ENCODE measurements around the gene SPACA5B.
"Not testable (repeated sequence)": the region's sequence is repeated elsewhere in the genome, so short reads cannot be mapped to it uniquely, and the experiment has no call there.

The SPACA5B gene

GRCh38 chrX:48130326-48130725, at the start of gene SPACA5B:
SPACA5B (plus strand) TSS chrX:48130626; CDS start chrX:48130688, 62 bp downstream.
- H3K9me3 Mint-ChIP-seq, H3K27me3 Mint-ChIP-seq: not testable (repeated sequence)

GRCh38 chrX:48083212-48083611, 47.2 kb upstream of the SPACA5B start:
- no peak overlapping the region for H3K4me3 Mint-ChIP-seq
- DNase-seq (ENCODE audit: low spot score in 2 of 2) (peak in 1 of 2 donors; percentile 10), ATAC-seq (replicated peaks; ENCODE audit: extremely low read depth, poor library complexity, severe bottlenecking) (peak; percentile 43)
- no peaks in the 10 kb centered on the region for H3K36me3 Mint-ChIP-seq (ENCODE audit: insufficient read depth)
- H3K27me3 Mint-ChIP-seq, result no peaks in the 10 kb centered on the region
- no peaks in the 10 kb centered on the region for H3K9me3 Mint-ChIP-seq
- no peaks in the 10 kb centered on the region for H3K4me1 Mint-ChIP-seq
- H3K27ac Mint-ChIP-seq (ENCODE audit: low read depth), result no peak overlapping the region

More at GRCh38 chrX:48130326-48130725, at the start of gene SPACA5B:
- H3K27ac Mint-ChIP-seq (ENCODE audit: low read depth); DNase-seq (ENCODE audit: low spot score in 2 of 2); H3K36me3 Mint-ChIP-seq (ENCODE audit: insufficient read depth); H3K4me1 Mint-ChIP-seq; ATAC-seq (replicated peaks; ENCODE audit: extremely low read depth, poor library complexity, severe bottlenecking); H3K4me3 Mint-ChIP-seq: not testable (repeated sequence)

GRCh38 chrX:48083706-48084105, 46.7 kb upstream of the SPACA5B start:
- Mint-ChIP-seq H3K36me3 (ENCODE audit: insufficient read depth) (no peaks in the 10 kb centered on the region), H3K4me3 (no peak overlapping the region), H3K4me1 (no peaks in the 10 kb centered on the region), H3K27ac (ENCODE audit: low read depth) (no peak overlapping the region), H3K9me3 (no peaks in the 10 kb centered on the region), H3K27me3 (no peaks in the 10 kb centered on the region)
- ATAC-seq (replicated peaks; ENCODE audit: extremely low read depth, poor library complexity, severe bottlenecking) (no peak), DNase-seq (ENCODE audit: low spot score in 2 of 2) (no peak)

- no peak for DNase-seq (ENCODE audit: low spot score in 2 of 2)
- H3K4me1 Mint-ChIP-seq, result no peaks in the 10 kb centered on the region
- no peaks in the 10 kb centered on the region for H3K9me3 Mint-ChIP-seq
- H3K27ac Mint-ChIP-seq (ENCODE audit: low read depth), result no peak overlapping the region
- no peak overlapping the region for H3K4me3 Mint-ChIP-seq
- H3K36me3 Mint-ChIP-seq (ENCODE audit: insufficient read depth), result no peaks in the 10 kb centered on the region
- ATAC-seq (replicated peaks; ENCODE audit: extremely low read depth, poor library complexity, severe bottlenecking), result no peak
- H3K27me3 Mint-ChIP-seq, result no peaks in the 10 kb centered on the region
Observed at GRCh38 chrX:48086082-48086481, 44.3 kb upstream of the SPACA5B start.

- no peak for DNase-seq (ENCODE audit: low spot score in 2 of 2)
Observed at GRCh38 chrX:48090123-48090522, 40.3 kb upstream of the SPACA5B start.

GRCh38 chrX:48092558-48092957, 37.9 kb upstream of the SPACA5B start:
- not testable (repeated sequence) for DNase-seq (ENCODE audit: low spot score in 2 of 2); H3K27ac Mint-ChIP-seq (ENCODE audit: low read depth); H3K36me3 Mint-ChIP-seq (ENCODE audit: insufficient read depth); H3K9me3 Mint-ChIP-seq; H3K4me1 Mint-ChIP-seq; H3K4me3 Mint-ChIP-seq; ATAC-seq (replicated peaks; ENCODE audit: extremely low read depth, poor library complexity, severe bottlenecking); H3K27me3 Mint-ChIP-seq

More at GRCh38 chrX:48090123-48090522, 40.3 kb upstream of the SPACA5B start:
- Mint-ChIP-seq H3K27me3 (no peaks in the 10 kb centered on the region), H3K36me3 (ENCODE audit: insufficient read depth) (no peaks in the 10 kb centered on the region), H3K4me3 (no peak overlapping the region), H3K9me3 (no peaks in the 10 kb centered on the region), H3K27ac (ENCODE audit: low read depth) (no peak overlapping the region), H3K4me1 (no peaks in the 10 kb centered on the region)
- ATAC-seq (replicated peaks; ENCODE audit: extremely low read depth, poor library complexity, severe bottlenecking), result no peak

GRCh38 chrX:48101443-48101842, 29.0 kb upstream of the SPACA5B start:
- H3K27ac Mint-ChIP-seq (ENCODE audit: low read depth), result no peak overlapping the region
- H3K36me3 Mint-ChIP-seq (ENCODE audit: insufficient read depth), result peaks cover 3% of the 10 kb centered on the region
- H3K9me3 Mint-ChIP-seq, result no peaks in the 10 kb centered on the region
- H3K27me3 Mint-ChIP-seq, result no peaks in the 10 kb centered on the region
- ATAC-seq (replicated peaks; ENCODE audit: extremely low read depth, poor library complexity, severe bottlenecking) (no peak), DNase-seq (ENCODE audit: low spot score in 2 of 2) (no peak)
- H3K4me3 Mint-ChIP-seq, result no peak overlapping the region
- no peaks in the 10 kb centered on the region for H3K4me1 Mint-ChIP-seq

- H3K27ac Mint-ChIP-seq (ENCODE audit: low read depth), result no peak overlapping the region
- H3K27me3 Mint-ChIP-seq, result no peaks in the 10 kb centered on the region
Observed at GRCh38 chrX:48102874-48103374, 27.5 kb upstream of the SPACA5B start.

GRCh38 chrX:48107717-48108116, 22.7 kb upstream of the SPACA5B start:
- ATAC-seq (replicated peaks; ENCODE audit: extremely low read depth, poor library complexity, severe bottlenecking) (no peak), DNase-seq (ENCODE audit: low spot score in 2 of 2) (no peak)
- Mint-ChIP-seq H3K4me1 (no peaks in the 10 kb centered on the region), H3K9me3 (no peaks in the 10 kb centered on the region), H3K27ac (ENCODE audit: low read depth) (no peak overlapping the region), H3K4me3 (no peak overlapping the region), H3K36me3 (ENCODE audit: insufficient read depth) (peaks cover 3% of the 10 kb centered on the region), H3K27me3 (no peaks in the 10 kb centered on the region)

More at GRCh38 chrX:48102874-48103374, 27.5 kb upstream of the SPACA5B start:
- Mint-ChIP-seq H3K4me3 (no peak overlapping the region), H3K36me3 (ENCODE audit: insufficient read depth) (peaks cover 3% of the 10 kb centered on the region), H3K9me3 (no peaks in the 10 kb centered on the region), H3K4me1 (no peaks in the 10 kb centered on the region)
- DNase-seq (ENCODE audit: low spot score in 2 of 2) (no peak), ATAC-seq (replicated peaks; ENCODE audit: extremely low read depth, poor library complexity, severe bottlenecking) (no peak)

GRCh38 chrX:48125286-48125685, 5.1 kb upstream of the SPACA5B start:
- not testable (repeated sequence) for H3K4me3 Mint-ChIP-seq; ATAC-seq (replicated peaks; ENCODE audit: extremely low read depth, poor library complexity, severe bottlenecking); H3K9me3 Mint-ChIP-seq; H3K27me3 Mint-ChIP-seq; H3K36me3 Mint-ChIP-seq (ENCODE audit: insufficient read depth); H3K27ac Mint-ChIP-seq (ENCODE audit: low read depth); H3K4me1 Mint-ChIP-seq; DNase-seq (ENCODE audit: low spot score in 2 of 2)

GRCh38 chrX:48132308-48132844, 1.9 kb downstream of the SPACA5B start:
- H3K27me3 Mint-ChIP-seq; H3K4me1 Mint-ChIP-seq; ATAC-seq (replicated peaks; ENCODE audit: extremely low read depth, poor library complexity, severe bottlenecking); H3K4me3 Mint-ChIP-seq; H3K9me3 Mint-ChIP-seq; H3K36me3 Mint-ChIP-seq (ENCODE audit: insufficient read depth); DNase-seq (ENCODE audit: low spot score in 2 of 2); H3K27ac Mint-ChIP-seq (ENCODE audit: low read depth): not testable (repeated sequence)

GRCh38 chrX:48139076-48139475, 8.7 kb downstream of the SPACA5B start:
- ATAC-seq (replicated peaks; ENCODE audit: extremely low read depth, poor library complexity, severe bottlenecking); H3K4me3 Mint-ChIP-seq; H3K4me1 Mint-ChIP-seq; H3K27ac Mint-ChIP-seq (ENCODE audit: low read depth); DNase-seq (ENCODE audit: low spot score in 2 of 2); H3K27me3 Mint-ChIP-seq; H3K9me3 Mint-ChIP-seq; H3K36me3 Mint-ChIP-seq (ENCODE audit: insufficient read depth): not testable (repeated sequence)

GRCh38 chrX:48141810-48142508, 11.5 kb downstream of the SPACA5B start:
- not testable (repeated sequence) for H3K4me1 Mint-ChIP-seq; H3K4me3 Mint-ChIP-seq; H3K27me3 Mint-ChIP-seq; H3K36me3 Mint-ChIP-seq (ENCODE audit: insufficient read depth); DNase-seq (ENCODE audit: low spot score in 2 of 2); H3K27ac Mint-ChIP-seq (ENCODE audit: low read depth); H3K9me3 Mint-ChIP-seq
- ATAC-seq (replicated peaks; ENCODE audit: extremely low read depth, poor library complexity, severe bottlenecking), result peak; percentile 91

All from central memory CD8-positive, alpha-beta T cell (primary cell).